Sigmoid colon (tissue), 7 donors: Measurements from ENCODE around the gene CLSTN1. TPM values are rescaled to one million over a fixed set of nuclear protein-coding genes. Genes with fewer than 3 reads are reported as not detected.

Source experiments
- DNase-seq: peaks from one replicate; pipeline ENCODE4 v3.0.0-alpha.2; 2019
- H3K27ac ChIP-seq, 4 donors: fragments of 200-600 bp; sonication (generic); one replicate each; pipeline ENCODE4 v1.5.1; 2016 to 2019; ENCODE audit warnings: mild to moderate bottlenecking in 1 of 4
- H3K27me3 ChIP-seq, 3 donors: fragments of 200-600 bp; sonication (generic); one replicate each; pipeline ENCODE4 v1.5.1; 2019; ENCODE audit warnings: mild to moderate bottlenecking in 1 of 3
- H3K36me3 ChIP-seq, 4 donors: fragments of 200-600 bp; sonication (generic); one replicate each; pipeline ENCODE4 v1.5.1; 2016 to 2019
- H3K4me1 ChIP-seq, 4 donors: fragments of 200-600 bp; sonication (generic); one replicate each; pipeline ENCODE4 v1.5.1; 2017 to 2019
- H3K4me3 ChIP-seq, 4 donors: fragments of 200-600 bp; sonication (generic); one replicate each; pipeline ENCODE4 v1.5.1; 2017 to 2019; ENCODE audit warnings: mild to moderate bottlenecking in 2 of 4, moderate library complexity in 1 of 4
- H3K9me3 ChIP-seq, 4 donors: fragments of 200-600 bp in 3 of 4; sonication (generic) in 3 of 4; one replicate each; pipeline versions ENCODE4 v1.5.1 to v1.6.1; 2013 to 2019
- EP300 ChIP-seq, 4 donors: sonication (generic); formaldehyde crosslinking; IDR thresholded peaks; one replicate each; pipeline ENCODE4 v1.6.1; 2017; ENCODE audit warnings: antibody characterized with exemption in 4 of 4
- POLR2A ChIP-seq, 2 donors: fragments of 450-650 bp; IDR thresholded peaks; one replicate each; pipeline ENCODE4 v1.6.1; 2016; ENCODE audit warnings: antibody characterized with exemption in 2 of 2, mild to moderate bottlenecking in 2 of 2, moderate library complexity in 2 of 2
- POLR2AphosphoS5 ChIP-seq, 4 donors: sonication (generic); formaldehyde crosslinking; IDR thresholded peaks; one replicate each; pipeline ENCODE4 v1.6.1; 2017; ENCODE audit warnings: antibody characterized with exemption in 4 of 4
- WGBS, 2 donors: extraction: QIAGEN DNeasy Blood & Tissue Kit; methylation state at CpG; one replicate each; pipeline ENCODE4 v1.1.7; 2013; 5-methylcytosine and 5-hydroxymethylcytosine counted together
- intact Hi-C: fragments of 100-400 bp; cut with DNase I; formaldehyde crosslinking; loops from one replicate; pipeline ENCODE4 v1.15.1; 2023
- polyA plus RNA-seq, 3 donors: library from polyadenylated mRNA; stranded (reverse); fragments of 200-250 nt; gene quantifications; one replicate each; pipeline ENCODE4 v1.2.3, GENCODE V29; 2013
- total RNA-seq, 4 donors: library from RNA; depleted of rRNA; stranded (reverse); fragments of >200 nt; gene quantifications; one replicate each; pipeline ENCODE4 v1.1.0, GENCODE V29; 2016
- TF ChIP-seq, protein P1 (sequence below), 4 experiments: fragments of 450-650 bp in 3 of 4; fragments of 200-600 bp in 1 of 4; IDR thresholded peaks; one replicate each; pipeline ENCODE4 v1.5.1; 2016 to 2019; ENCODE audit warnings: antibody characterized with exemption in 4 of 4, mild to moderate bottlenecking in 3 of 4, moderate library complexity in 2 of 4
- donor health status: healthy with polysubstance abuse.
- donor health status: Bipolar disorder and iron deficiency.
- donor health status: healthy.

CLSTN1 gene
- total and polyA plus RNA-seq, 7 donors = 21.0 to 105 (median 34.6) TPM

DNA sequence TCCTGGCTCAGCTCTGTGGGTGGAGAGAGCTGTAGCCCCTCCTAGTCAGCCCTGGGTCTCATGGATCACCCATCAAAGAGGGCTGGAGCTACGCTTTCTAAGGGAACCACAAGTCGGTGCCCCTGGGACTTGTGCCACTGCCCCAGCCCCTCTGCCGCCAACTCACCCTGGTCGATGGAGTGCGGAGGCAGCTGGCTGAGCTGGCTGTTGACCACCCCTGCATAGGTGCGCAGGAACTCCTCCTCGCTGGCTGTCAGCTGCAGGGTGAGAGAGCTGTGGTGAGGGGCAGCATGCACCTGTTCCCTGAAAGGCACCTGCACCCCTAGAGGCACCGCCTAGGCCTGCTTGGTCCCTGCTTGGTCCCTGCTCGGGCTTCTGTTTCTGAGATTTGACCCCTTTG is 47.3 kb upstream of the CLSTN1 start:
- peaks cover 0 to 19% (median 9%) of the 10 kb centered on the region in 4 donors for H3K4me1 ChIP-seq
- intact Hi-C loops = no loop called here
- DNase-seq = no peak
- H3K9me3 ChIP-seq = no peaks in the 10 kb centered on the region
- H3K36me3 ChIP-seq = peaks cover 0 to 35% (median 4%) of the 10 kb centered on the region in 4 donors
- TF ChIP-seq EP300 (IDR thresholded peaks at IDR 0.05) = no peak
- TF ChIP-seq, protein P1, sequence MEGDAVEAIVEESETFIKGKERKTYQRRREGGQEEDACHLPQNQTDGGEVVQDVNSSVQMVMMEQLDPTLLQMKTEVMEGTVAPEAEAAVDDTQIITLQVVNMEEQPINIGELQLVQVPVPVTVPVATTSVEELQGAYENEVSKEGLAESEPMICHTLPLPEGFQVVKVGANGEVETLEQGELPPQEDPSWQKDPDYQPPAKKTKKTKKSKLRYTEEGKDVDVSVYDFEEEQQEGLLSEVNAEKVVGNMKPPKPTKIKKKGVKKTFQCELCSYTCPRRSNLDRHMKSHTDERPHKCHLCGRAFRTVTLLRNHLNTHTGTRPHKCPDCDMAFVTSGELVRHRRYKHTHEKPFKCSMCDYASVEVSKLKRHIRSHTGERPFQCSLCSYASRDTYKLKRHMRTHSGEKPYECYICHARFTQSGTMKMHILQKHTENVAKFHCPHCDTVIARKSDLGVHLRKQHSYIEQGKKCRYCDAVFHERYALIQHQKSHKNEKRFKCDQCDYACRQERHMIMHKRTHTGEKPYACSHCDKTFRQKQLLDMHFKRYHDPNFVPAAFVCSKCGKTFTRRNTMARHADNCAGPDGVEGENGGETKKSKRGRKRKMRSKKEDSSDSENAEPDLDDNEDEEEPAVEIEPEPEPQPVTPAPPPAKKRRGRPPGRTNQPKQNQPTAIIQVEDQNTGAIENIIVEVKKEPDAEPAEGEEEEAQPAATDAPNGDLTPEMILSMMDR (IDR thresholded peaks at IDR 0.05) = no peak
- TF ChIP-seq POLR2A (IDR thresholded peaks at IDR 0.05) = no peak
- TF ChIP-seq POLR2AphosphoS5 (IDR thresholded peaks at IDR 0.05) = no peak
- no peaks in the 10 kb centered on the region for H3K27me3 ChIP-seq
- H3K4me3 ChIP-seq = no peak overlapping the region
- 86 to 95% methylated on average over 9 of the region's 9 CpGs for WGBS, 2 donors
- H3K27ac ChIP-seq = no peak overlapping the region

DNA sequence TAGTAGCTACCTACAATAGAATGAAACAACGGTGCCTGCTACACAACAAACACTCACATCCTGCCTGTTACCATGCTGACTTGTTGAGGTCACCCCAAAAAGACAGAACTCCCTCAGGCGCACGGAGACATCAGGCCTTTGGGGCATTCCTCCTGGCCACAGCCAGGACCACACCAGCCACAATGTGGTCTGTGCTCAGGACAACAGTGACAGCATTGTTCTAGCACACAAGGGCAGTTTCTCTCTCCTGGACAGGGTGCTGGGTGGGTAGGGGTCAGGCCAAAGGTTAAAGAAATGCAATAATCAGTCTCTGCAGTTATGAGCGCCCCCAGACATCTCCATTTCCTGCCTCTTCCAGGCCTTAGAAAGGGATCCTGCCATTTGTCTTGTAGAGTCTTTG is 46.8 kb upstream of the CLSTN1 start:
- Histone ChIP-seq H3K36me3 (peaks cover 0 to 35% (median 4%) of the 10 kb centered on the region in 4 donors), H3K4me1 (peaks cover 0 to 15% (median 9%) of the 10 kb centered on the region in 4 donors), H3K4me3 (no peak overlapping the region), H3K27ac (no peak overlapping the region), H3K9me3 (no peaks in the 10 kb centered on the region), H3K27me3 (no peaks in the 10 kb centered on the region)
- DNase-seq = no peak
- TF ChIP-seq, protein P1 (IDR thresholded peaks at IDR 0.05) = no peak
- TF ChIP-seq EP300 (IDR thresholded peaks at IDR 0.05) = no peak
- no peak for TF ChIP-seq POLR2AphosphoS5 (IDR thresholded peaks at IDR 0.05)
- TF ChIP-seq POLR2A (IDR thresholded peaks at IDR 0.05) = no peak
- 85 to 89% methylated on average over 4 of the region's 4 CpGs for WGBS, 2 donors
- intact Hi-C loops = no loop called here

DNA sequence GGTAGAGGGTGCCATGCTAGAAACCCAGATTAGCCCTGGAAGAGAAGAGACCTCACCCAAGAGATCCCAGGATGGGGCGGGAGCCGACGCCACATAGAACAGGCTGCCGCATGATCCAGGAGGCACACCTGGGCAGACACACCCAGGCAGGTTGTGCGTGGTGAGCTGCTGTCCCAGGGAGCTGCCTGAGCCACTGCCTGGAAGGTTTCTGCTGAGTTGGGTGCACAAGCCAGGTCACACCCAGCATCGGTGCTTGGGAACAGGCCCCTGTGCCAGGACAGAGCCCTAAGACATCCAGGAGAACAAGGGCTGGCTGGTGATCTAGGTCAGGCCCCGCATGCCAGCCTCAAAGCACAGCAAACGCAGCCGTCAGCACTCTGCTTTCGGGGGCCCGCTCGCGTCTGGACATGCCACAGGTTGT is 46.1 kb upstream of the CLSTN1 start:
- H3K4me3 ChIP-seq = no peak overlapping the region
- H3K36me3 ChIP-seq = peaks cover 0 to 35% (median 4%) of the 10 kb centered on the region in 4 donors
- intact Hi-C loops = loop anchor here (5.0 kb wide), 3 partner anchors 48 to 168 kb away; partner anchors contain the start of gene CLSTN1
- 66 to 88% methylated on average over 13 of the region's 13 CpGs for WGBS, 2 donors
- TF ChIP-seq POLR2AphosphoS5 (IDR thresholded peaks at IDR 0.05) (no peak), POLR2A (IDR thresholded peaks at IDR 0.05) (no peak), EP300 (IDR thresholded peaks at IDR 0.05) (no peak)
- TF ChIP-seq, protein P1 (IDR thresholded peaks at IDR 0.05) = no peak
- no peak overlapping the region for H3K27ac ChIP-seq
- no peaks in the 10 kb centered on the region for H3K9me3 ChIP-seq
- no peaks in the 10 kb centered on the region for H3K27me3 ChIP-seq
- no peak for DNase-seq
- H3K4me1 ChIP-seq = peaks cover 0 to 7% (median 1%) of the 10 kb centered on the region in 4 donors

DNA sequence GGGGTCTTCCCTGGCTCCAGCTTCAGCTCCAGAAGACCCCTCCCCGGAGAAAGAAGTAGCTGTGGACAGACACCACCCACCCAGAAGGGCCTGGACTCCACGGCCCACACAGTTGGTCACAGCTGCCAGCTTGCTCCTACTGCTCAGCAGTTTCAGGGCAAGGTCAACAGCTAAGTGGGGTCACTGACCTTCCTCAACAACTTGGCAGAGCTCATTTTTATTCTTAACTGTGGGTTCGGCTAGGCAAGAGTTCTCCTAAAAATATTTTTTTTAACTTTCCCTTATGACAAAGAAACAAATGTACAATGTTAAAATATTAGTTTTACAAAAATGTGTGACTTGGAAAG is 44.5 kb upstream of the CLSTN1 start:
- H3K4me3 ChIP-seq = no peak overlapping the region
- H3K27ac ChIP-seq = no peak overlapping the region
- peaks cover 0 to 35% (median 4%) of the 10 kb centered on the region in 4 donors for H3K36me3 ChIP-seq
- WGBS, 2 donors = 75 to 78% methylated on average over 3 of the region's 3 CpGs
- intact Hi-C loops = loop anchor here (5.0 kb wide), 3 partner anchors 46 to 166 kb away; partner anchors contain the start of gene CLSTN1
- H3K9me3 ChIP-seq = no peaks in the 10 kb centered on the region
- no peaks in the 10 kb centered on the region for H3K27me3 ChIP-seq
- TF ChIP-seq POLR2A (IDR thresholded peaks at IDR 0.05) = no peak
- TF ChIP-seq EP300 (IDR thresholded peaks at IDR 0.05) = no peak
- TF ChIP-seq POLR2AphosphoS5 (IDR thresholded peaks at IDR 0.05) = no peak
- TF ChIP-seq, protein P1 (IDR thresholded peaks at IDR 0.05) = no peak
- peaks cover 0 to 7% (median 0%) of the 10 kb centered on the region in 4 donors for H3K4me1 ChIP-seq
- DNase-seq = no peak
